Esophagus squamous epithelium (tissue), 5 donors: ENCODE data around the gene ZFYVE28. TPM values are rescaled to one million over a fixed set of nuclear protein-coding genes. Genes with fewer than 3 reads are reported as not detected.

ENCODE experiments used
- DNase-seq: peaks from one replicate; lab custom pipeline; 2025; lab: John Stamatoyannopoulos, UW
- H3K27ac ChIP-seq, 4 donors: fragments of 200-600 bp; sonication (generic); one replicate each; pipeline ENCODE4 v1.5.1; 2016 to 2019; ENCODE audit warnings: mild to moderate bottlenecking in 1 of 4
- H3K27me3 ChIP-seq, 4 donors: fragments of 200-600 bp; sonication (generic); 1 replicate in 3 of 4; 2 replicates in 1 of 4; pipeline versions ENCODE4 v1.5.1 to v1.6.0; 2017 to 2021; ENCODE audit warnings: antibody characterized with exemption in 1 of 4
- H3K36me3 ChIP-seq, 3 donors: fragments of 200-600 bp; sonication (generic); one replicate each; pipeline ENCODE4 v1.5.1; 2016 to 2019
- H3K4me1 ChIP-seq, 3 donors: fragments of 200-600 bp; sonication (generic); one replicate each; pipeline ENCODE4 v1.5.1; 2017 to 2019
- H3K4me3 ChIP-seq, 4 donors: fragments of 200-600 bp; sonication (generic); 1 replicate in 3 of 4; 2 replicates in 1 of 4; pipeline ENCODE4 v1.5.1; 2016 to 2019; ENCODE audit warnings: mild to moderate bottlenecking in 2 of 4, moderate library complexity in 1 of 4
- H3K9me3 ChIP-seq, 3 donors: fragments of 200-600 bp; sonication (generic); one replicate each; pipeline ENCODE4 v1.5.1; 2016 to 2019
- CTCF ChIP-seq, 6 experiments: fragments of 450-650 bp in 4 of 6; fragments of 200-600 bp in 2 of 6; sonication (generic) in 2 of 6; IDR thresholded peaks; one replicate each; pipeline ENCODE4 v1.5.1; 2016 to 2019; ENCODE audit warnings: antibody characterized with exemption in 6 of 6, mild to moderate bottlenecking in 4 of 6, moderate library complexity in 4 of 6
- POLR2A ChIP-seq, 4 donors: fragments of 450-650 bp; IDR thresholded peaks; one replicate each; pipeline ENCODE4 v1.6.1; 2017; ENCODE audit warnings: antibody characterized with exemption in 4 of 4, mild to moderate bottlenecking in 4 of 4, moderate library complexity in 3 of 4
- WGBS, 2 donors: methylation state at CpG; one replicate each; pipeline ENCODE4 v1.1.5; 2018; 5-methylcytosine and 5-hydroxymethylcytosine counted together
- intact Hi-C: fragments of 100-400 bp; cut with DNase I; formaldehyde crosslinking; loops from one replicate; pipeline ENCODE4 v1.15.0; 2022
- total RNA-seq, 4 donors: library from RNA; depleted of rRNA; stranded (reverse); fragments of >200 nt; gene quantifications; one replicate each; pipeline ENCODE4 v1.1.0, GENCODE V29; 2016
- donor health status: DM: yes; HTN: yes; CAD: no.

Gene ZFYVE28
- total RNA-seq, 4 donors from 2014 or later, result 5.1 to 8.5 (median 8.2) TPM

- H3K9me3 ChIP-seq, result no peaks in the 10 kb centered on the region
- H3K4me1 ChIP-seq, result peaks cover 0 to 8% (median 0%) of the 10 kb centered on the region in 3 donors
- H3K36me3 ChIP-seq, result peaks cover 0 to 22% (median 0%) of the 10 kb centered on the region in 3 donors
- TF ChIP-seq CTCF (IDR thresholded peaks at IDR 0.05), result no peak
- H3K27ac ChIP-seq, result no peak overlapping the region
- 60 to 100% methylated on average over 4 to 8 of the region's 27 CpGs for WGBS, 2 donors
- H3K27me3 ChIP-seq, result no peaks in the 10 kb centered on the region
- intact Hi-C loops, result no loop called here
- no peak overlapping the region for H3K4me3 ChIP-seq
- DNase-seq, result no peak
Observed at GRCh38 chr4:2271279-2272025, 147.0 kb downstream of the ZFYVE28 start.

DNA sequence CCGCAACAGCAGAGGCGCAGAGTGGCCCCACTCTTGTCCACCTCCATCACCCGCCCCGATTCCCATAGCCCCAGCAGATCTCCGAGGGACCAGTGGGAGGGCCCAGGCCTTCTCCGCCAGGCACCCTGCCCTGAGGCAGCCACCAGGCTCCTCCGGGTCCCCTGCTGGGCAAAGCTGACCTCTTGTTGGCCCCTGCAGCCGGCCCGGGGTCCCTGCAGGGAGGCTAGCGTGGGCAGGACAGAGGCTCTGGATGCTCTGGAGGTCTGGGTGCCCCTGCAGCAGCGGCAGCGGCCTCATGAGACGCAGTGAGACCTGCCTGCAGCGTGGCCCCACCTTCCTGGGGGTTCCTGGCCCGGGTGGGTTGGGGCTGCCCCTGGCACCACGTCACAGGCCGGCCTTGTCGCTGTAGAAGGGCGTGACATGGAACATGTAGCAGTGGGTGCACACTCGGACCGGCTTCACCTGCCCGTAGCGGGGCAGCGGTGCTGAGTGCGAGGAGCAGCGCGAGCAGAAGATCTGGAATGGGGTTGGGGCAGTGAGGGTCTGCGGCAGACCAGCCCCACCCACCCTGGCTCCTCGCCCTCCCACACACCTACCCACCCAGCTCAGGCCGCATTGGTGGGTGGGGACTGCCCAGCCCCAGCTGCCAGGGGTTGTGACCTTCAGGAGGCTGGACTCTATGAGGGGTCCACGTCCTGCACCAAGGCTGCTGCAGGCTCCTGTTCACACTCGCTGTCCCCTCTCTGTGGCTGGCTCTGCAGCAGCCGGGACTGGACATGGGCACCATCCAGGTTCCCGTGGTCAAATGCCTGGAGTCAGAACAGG lies 147.9 kb downstream of the ZFYVE28 start:
- Histone ChIP-seq H3K4me3 (no peak overlapping the region), H3K36me3 (peaks cover 0 to 22% (median 0%) of the 10 kb centered on the region in 3 donors), H3K9me3 (no peaks in the 10 kb centered on the region), H3K27ac (no peak overlapping the region), H3K27me3 (no peaks in the 10 kb centered on the region), H3K4me1 (peaks cover 0 to 17% (median 4%) of the 10 kb centered on the region in 3 donors)
- no peak for DNase-seq
- intact Hi-C loops, result no loop called here
- TF ChIP-seq CTCF (IDR thresholded peaks at IDR 0.05) (no peak), POLR2A (IDR thresholded peaks at IDR 0.05) (no peak)
- WGBS, 2 donors, result 92 to 95% methylated on average over 2 to 8 of the region's 34 CpGs

GRCh38 chr4:2269618-2270163 lies 148.8 kb downstream of the ZFYVE28 start:
- Histone ChIP-seq H3K27ac (no peak overlapping the region), H3K9me3 (no peaks in the 10 kb centered on the region), H3K4me3 (no peak overlapping the region), H3K36me3 (peaks cover 0 to 22% (median 0%) of the 10 kb centered on the region in 3 donors), H3K4me1 (peaks cover 0 to 23% (median 7%) of the 10 kb centered on the region in 3 donors), H3K27me3 (no peaks in the 10 kb centered on the region)
- TF ChIP-seq CTCF (IDR thresholded peaks at IDR 0.05), result no peak
- TF ChIP-seq POLR2A (IDR thresholded peaks at IDR 0.05), result no peak
- no peak for DNase-seq
- intact Hi-C loops, result no loop called here
- WGBS, 2 donors, result 71 to 76% methylated on average over 5 to 6 of the region's 12 CpGs

DNA sequence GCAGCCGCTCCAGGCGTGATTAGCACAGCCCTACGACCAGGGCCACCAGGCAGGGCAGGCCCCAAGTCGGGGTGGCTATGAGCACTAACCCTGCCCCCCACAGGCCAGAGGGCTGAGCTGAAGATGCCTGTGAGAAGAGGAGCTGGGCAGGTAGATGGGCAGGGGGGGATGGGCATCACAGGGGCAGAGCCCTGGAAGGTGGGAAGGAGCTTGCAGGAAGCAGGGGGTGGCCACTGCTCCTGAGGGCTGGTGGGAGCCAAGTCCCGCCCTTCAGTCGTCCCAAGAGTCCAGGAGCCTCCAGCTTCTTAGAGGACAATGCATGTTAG lies 149.3 kb downstream of the ZFYVE28 start:
- no peaks in the 10 kb centered on the region for H3K27me3 ChIP-seq
- 68 to 69% methylated on average over 2 of the region's 6 CpGs for WGBS, 2 donors
- DNase-seq, result no peak
- no peak overlapping the region for H3K27ac ChIP-seq
- H3K4me1 ChIP-seq, result peaks cover 0 to 24% (median 7%) of the 10 kb centered on the region in 3 donors
- no peak overlapping the region for H3K4me3 ChIP-seq
- TF ChIP-seq POLR2A (IDR thresholded peaks at IDR 0.05) (no peak), CTCF (IDR thresholded peaks at IDR 0.05) (no peak)
- peaks cover 0 to 22% (median 0%) of the 10 kb centered on the region in 3 donors for H3K36me3 ChIP-seq
- no peaks in the 10 kb centered on the region for H3K9me3 ChIP-seq
- intact Hi-C loops, result no loop called here
